Muscle of arm (tissue), 12 donors: ENCODE measurements around the gene MAP2K6. TPM values are rescaled to one million over a fixed set of nuclear protein-coding genes. Genes with fewer than 3 reads are reported as not detected.

Experiments
- DNase-seq: peaks from one replicate; pipeline ENCODE4 v3.0.0-alpha.2; 2013
- polyA plus RNA-seq, 12 donors: library from polyadenylated mRNA; unstranded; fragments of 120-200 nt; gene quantifications; one replicate each; pipeline ENCODE4 v1.2.1, GENCODE V29; 2013; ENCODE audit not compliant: insufficient read length in 12 of 12

MAP2K6 gene
- polyA plus RNA-seq, 12 donors, result 12.8 to 31.5 (median 21.3) TPM; not detected in 1

DNA sequence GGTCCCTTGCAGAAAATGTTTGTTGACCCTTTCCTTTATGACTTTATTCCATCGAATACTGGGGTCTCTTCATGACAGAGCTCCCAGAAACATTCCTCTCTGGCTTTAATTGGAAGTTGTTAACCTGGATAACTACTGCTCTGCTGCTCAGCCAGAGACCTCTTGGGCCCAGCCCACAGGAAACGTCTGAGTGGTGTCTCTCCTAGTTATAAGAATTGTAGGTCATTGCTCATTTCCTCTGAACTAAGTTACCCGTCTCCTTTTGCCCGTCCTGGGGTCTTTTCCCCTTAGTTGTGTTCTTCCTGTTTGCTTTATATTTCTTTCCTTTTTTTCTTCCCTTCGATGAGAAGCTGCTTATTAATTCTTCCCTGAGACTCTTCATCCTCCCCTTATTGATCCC is 9.0 kb downstream of the MAP2K6 start:
- no peak for DNase-seq

DNA sequence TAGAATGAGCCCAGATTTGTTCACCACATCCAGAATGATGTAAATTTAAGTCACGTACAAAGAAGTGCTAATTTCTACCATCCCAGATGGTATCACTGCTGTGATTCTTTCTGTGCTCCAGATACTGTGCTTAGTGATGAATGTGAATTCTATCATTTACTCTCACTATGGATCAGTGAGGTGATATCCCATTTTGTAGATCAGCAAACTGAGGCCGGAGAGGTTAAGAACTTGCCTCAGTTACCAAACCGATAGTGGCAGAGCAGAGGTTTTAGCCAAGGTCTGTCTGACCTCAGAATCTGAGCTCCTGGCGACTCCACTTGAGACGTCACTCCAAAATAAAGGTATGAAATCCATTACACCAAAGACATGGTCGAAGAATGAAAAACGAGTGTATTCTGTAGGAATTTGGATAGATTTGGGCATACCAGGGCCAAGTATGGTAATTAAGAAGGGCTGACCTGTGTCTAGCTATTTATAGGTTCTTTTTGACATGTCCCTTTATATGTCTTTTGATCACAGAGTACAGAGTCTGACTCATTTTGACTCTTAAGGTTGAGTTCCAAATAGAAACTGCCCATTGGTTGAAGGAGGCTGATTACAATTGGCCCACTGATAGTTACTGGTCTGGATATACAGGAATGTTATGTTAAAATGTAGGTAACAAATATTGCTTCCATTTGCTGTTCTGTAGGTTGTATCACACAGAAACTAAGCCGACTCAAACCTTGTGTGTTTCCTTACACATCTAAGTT is 10.0 kb downstream of the MAP2K6 start:
- no peak for DNase-seq

DNA sequence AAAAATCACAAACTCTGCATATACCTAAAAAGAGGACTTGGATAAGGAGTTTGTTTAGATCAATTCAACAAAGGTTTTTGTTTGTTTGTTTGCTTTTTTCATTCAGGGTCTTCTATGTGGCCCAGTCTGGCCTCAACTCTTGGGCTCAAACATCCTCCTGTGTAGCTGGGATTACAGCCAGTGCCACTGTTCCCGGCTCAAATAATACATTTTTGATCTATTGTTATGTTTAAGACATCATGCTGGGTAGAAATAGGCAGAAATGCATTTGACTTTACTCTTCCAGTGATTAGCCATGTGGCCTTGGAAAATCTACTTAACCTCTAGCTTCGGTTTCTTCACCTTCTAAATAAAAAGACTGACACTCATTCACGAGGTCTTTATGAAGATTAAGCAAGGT is 11.5 kb downstream of the MAP2K6 start:
- no peak for DNase-seq

DNA sequence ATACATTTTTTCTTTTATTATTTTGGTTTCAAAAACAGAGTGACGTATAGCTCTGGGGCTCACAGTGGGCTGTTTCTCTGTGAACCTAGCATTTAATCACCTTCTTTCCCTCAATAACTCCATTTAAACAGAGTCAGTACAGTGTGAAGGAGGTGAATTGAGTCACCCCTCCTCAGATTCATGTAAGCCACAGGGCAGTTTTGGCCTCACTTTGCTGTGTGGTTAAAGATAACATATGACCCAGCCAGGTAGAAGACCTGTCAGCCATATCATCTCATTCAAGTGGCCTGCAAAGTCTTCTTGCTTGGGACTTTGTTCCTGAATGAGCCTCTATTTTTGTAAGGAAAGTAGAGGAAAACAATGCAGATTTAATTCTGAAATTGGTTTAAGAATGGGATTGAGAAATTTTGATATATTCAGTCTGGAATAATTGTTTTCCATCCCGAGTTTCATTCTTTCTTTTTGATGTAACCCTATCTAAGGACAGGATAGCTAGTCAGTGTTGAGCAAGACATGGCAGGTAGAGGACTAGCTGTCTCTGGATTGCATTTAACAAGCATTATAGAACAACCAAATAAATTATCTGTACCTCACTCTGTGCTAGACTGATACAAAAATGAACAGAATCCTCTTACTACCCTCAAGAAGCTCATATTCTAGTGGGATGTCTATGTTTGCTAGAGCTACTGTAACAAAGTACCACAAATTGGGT is 13.1 kb downstream of the MAP2K6 start:
- no peak for DNase-seq

DNA sequence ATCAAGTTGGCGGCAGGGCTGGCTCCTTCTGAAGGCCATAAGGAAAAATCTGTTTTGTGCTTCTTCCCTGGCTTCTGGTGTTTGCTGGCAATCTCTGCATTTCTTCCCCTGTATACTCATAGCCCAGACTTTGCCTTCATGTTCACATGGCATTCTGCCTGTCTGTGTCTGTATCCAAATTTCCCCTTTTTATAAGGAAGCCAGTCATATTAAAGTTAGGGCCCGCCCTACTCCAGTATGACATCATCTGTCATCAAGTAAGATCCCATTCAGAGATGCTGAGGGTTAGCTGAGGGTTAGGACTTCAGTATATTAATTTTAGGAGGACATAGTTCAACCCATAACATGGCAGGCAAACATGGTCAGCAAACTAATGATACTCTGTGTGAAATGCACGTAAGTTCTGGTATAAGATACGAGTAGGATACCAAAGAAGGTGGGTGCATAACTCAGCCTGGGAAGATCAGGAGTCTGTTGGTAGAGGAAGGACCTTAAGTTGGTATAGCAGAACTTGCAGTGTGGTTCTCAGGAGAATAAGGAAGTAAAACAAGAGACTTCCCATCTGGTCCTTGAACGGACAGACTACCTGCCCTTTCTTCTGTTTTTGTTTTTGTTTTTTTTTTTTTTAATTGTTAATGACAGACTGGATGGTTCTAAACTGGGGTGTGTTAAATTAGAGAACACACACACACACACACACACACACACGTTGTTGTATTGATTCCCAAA is 13.9 kb downstream of the MAP2K6 start:
- peak; percentile 17 for DNase-seq

DNA sequence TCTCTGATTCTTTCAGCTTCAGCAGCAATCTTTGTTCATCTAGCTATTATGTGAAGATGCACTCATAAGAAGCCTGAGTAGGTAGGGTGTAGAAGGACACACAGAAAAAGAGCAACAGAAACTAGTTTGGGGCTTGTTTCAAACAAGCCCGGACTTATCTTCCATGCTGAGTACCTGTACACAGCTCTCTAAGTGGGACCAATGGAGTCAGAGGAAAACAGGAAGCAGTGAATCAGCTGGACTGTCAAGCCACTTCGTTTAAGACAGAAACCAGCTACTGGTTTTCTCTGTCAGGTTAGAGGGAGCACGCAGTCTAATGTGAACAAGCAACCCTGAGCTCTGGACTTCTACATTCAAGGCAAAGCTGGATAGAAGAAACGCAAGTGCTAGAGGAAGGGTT is 16.0 kb downstream of the MAP2K6 start:
- DNase-seq, result no peak

DNA sequence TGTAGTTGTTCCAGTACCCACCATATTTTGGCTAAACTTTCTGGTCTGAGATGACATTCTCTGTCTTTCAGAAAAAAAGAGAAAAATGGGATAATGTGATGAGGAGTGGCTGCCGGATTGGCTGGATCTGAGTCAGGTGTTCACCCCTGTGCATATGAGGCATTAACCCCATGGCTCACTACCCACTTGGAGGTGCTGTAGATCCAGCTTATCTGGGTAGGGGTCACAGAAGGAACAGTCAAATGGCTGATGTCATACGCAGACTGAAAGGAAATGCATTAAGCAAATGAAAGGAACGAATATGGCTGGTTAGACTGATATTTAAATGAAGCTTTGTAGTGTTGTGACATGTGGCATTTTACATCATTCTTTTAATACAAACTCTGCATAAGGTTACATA is 17.3 kb downstream of the MAP2K6 start:
- DNase-seq, result no peak

DNA sequence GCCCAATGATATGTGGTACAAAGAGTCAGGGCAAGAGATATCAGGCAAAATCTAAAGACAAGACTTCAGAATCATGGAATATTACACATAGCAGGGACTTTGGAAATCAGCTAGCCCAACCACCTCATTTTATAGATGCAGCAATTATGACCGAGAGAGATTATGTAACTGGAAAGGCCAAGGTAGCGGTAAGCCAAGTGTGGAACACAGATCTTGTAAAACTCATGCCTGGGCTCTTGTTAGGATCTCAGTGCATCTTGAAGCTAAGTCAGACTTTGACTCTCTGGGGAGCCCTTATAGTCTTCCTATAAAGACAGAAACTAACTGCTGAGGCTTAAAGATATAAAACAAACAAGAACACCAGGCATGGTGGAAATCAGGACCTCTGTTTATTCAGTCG is 18.6 kb downstream of the MAP2K6 start:
- DNase-seq, result no peak

DNA sequence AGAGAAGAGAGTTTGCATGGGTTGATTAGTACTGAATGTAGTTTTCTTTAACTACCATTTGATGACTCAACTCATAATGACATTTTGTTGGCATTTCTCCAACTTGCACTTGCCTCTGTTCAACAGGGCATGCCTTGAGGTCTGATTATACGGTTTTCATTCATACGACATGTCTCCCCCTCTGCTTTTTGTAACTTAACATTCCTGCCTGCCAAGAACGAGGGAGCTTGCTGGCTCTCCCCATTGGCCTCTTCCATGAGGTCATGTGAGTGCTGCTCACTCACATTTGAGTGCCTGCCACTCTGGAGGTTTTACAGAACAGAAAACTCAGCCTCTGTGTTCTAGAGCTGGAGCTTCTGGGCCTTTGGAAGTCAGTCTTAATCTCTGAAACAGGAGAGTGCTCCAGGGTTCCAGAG is 19.7 kb downstream of the MAP2K6 start:
- DNase-seq, result peak; percentile 24

DNA sequence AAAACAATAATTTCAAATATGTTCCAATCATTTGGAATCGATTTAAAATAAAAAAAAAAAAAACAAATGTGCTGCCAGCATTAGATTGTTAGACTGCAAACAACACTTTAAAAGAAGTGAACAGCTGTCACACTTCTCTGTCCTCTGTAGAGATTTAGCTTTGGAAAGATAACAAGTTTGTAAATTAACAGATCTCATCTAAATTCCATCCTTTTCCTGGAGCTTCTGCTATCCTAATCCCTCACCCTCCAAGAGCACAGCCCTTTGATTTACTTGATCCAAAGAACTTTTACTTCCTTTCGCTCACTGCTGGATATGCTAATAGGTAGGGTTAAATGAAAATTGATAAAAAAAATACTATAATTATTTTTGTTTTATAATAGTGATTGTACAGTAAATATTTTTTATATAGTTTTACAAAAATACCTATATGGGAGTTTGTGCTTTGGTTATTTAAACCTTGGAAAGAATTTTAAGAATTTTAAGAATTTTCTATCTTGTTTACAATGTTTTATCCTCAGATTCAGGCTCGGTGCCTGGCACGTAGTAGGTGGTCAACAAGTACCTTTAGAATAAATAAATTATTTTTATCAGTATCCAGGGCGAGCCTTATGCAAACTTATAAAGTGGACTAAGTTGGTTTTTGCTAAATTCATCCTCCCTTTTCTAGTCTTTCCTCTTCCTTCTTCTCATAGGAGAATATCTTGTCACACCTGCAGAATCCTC is 21.6 kb downstream of the MAP2K6 start:
- DNase-seq, result no peak

DNA sequence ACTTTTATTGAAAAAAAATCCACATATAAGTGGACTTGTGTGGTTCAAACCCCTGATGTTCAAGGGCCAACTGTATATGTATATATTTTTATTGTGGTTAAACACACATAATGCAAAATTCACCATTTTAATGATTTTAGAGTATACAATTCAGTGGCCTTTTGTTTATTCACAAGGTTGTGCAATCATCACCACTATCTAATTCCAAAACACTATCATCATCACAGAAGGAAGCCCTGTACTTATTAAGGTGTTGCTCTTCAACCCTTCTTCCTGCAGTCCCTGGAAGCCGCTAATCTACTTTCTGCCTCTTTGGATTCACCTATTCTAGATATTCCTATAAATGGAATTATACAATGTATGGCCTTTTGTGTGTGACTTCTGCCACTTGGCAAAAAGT is 23.0 kb downstream of the MAP2K6 start:
- no peak for DNase-seq

DNA sequence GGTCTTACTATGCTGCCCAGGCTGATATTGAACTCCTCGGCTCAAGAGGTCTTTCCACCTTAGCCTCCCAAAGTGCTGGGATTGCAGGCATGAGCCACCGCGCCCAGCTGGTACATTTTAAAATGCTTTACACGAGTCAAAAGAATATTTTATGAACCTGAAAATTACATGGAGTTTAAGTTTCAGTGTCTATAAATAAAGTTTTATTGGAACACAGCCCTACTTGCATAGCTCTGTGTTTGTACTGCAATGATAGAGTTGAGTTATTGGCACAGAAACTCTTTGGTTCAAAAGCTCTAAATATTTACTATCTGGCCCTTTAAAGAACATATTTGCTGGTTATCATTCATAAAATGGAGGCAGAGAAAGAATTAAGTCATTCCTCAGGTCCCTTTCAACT is 24.3 kb downstream of the MAP2K6 start:
- DNase-seq, result no peak

DNA sequence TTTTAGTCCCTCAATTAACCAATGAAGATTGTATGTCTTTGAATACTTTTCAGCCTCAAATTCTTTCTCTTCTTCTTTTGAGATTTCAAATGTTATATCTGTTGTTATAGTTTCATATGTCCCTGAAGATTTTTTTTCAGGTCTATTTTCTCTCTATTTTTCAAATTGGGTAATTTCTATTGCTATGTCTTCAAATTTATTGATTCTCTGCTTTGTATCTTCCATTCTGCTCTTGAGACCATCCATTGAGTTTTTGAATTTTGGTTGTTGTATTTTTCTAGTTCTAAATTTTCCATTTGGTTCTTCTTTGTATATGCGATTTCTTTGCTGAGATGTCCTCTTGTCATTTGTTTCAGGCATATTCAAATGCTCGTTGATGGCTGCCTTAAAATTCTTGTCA is 26.7 kb downstream of the MAP2K6 start:
- DNase-seq, result no peak

DNA sequence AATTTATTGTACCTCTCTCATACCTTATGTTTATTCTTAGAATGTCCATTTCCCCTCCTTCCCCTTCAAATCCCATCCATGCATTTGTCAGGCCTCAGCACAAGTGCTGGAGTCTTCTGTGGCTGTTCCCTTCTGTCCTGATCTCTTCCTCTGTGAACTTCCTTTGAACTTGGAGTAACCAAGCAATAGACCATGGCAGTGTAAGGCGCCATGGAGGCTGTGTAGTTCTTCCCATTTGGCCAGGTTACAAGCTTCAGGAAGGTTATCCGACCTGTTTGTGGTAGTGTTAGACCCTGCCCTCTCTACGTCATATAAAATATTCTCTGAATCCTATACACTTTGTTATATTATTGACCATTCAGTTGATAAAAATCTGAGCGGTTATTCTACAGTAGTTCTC is 28.6 kb downstream of the MAP2K6 start:
- no peak for DNase-seq

DNA sequence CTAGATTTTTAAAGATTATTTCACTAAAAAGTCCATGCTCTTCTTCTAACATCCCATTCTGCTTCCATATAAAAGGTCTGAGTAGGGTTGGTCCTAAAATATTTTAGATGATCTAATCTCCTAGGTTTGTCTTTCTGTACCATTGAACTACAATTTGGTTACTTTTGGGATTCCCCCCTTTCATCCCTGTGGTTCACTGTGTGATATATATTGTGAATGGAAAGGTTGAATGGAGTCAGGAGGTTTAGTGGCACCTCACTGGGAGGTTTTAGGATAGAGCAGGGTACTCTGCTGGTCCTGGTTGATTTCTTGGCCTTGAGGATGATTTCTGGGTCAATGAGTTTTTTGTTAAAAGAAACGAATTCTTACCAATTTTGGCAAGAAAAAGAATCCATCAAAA is 29.5 kb downstream of the MAP2K6 start:
- DNase-seq, result no peak

DNA sequence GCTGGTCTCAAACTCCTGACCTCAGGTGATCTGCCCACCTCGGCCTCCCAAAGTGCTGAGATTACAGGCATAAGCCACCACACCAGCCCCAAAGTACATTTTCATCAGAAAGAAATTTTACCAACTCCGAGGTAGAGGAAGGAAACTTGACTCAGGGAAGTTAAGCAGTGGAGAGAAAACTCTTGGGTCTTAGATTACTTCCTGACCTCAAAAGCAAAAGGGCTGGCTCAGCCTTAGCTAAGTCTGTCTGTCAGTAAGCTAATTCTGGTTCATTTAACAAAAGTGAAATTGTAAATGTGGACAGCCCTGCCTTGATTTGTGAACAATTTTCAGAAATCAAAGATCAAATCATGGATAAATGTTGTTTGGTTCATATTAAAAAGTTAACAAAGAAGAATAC is 30.6 kb downstream of the MAP2K6 start:
- DNase-seq, result no peak

DNA sequence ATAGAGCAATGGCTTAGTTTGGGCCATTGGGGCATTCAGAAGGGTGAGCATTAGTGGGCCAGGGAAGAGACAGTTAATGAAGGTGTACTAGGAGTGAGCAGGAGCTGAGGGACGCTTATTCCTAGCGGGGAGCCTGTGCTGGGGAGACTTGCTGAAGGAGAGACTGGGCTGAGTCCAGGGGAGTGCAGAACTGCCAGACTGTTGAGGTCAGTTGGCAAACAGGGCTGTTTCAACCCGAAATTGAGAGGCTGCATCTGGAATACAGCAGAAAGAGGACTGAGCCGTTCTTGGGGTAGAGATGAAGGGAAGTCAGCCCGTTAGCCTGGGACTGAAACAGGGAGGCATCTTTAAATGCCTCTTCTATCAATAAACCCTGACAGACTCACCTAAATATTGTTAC is 33.2 kb downstream of the MAP2K6 start:
- peak; percentile 53 for DNase-seq

DNA sequence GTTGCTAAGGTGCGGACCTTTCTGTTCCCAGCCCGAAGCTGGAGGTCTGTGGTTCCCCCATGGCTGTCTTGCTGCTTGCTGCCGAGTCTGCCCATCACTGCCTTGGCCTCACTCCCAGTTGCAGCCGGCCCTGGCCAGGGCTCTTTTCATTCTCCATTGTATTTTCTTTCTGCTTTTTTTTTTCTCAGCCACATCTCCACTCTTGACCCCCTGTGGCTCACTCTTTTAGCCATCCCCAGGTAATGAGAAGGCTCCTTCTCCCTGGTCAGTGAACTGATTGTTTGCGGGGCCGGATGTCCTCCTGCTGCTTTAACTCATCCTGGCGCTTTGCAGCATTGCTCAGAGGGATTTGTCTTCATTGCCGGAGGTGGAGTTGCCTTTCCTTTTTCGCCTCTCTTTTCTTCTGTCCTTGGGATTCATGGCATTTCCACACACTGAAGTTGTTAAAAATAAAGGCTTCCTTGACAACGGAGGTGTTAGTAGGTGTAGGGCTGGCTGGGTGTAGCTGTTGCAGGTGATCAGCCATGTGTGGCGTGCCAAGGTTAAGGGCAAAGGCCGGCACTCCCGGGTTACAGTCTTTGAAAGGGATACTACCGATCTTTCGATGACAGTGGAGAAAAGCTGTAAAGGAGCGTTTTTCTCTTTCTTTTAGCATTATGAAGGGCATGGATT is 34.1 kb downstream of the MAP2K6 start:
- peak; percentile 43 for DNase-seq

DNA sequence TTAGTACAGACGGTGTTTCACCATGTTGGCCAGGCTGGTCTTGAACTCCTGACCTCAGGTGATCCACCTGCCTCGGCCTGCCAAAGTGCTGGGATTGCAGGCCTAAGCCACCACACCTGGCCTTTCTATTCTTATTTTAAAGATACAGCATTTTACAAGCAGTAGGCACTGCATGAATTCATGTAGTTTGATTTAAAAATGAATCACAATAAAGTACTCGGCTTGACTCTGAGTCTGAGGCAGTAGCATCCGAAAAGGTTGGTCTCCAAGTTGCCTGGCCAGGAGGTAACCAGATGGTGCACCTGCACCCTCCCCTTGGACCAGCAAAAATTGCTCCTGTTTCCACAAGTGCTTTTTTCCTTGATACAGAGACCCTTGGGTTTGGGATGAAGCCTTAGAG is 35.6 kb downstream of the MAP2K6 start:
- DNase-seq, result no peak

DNA sequence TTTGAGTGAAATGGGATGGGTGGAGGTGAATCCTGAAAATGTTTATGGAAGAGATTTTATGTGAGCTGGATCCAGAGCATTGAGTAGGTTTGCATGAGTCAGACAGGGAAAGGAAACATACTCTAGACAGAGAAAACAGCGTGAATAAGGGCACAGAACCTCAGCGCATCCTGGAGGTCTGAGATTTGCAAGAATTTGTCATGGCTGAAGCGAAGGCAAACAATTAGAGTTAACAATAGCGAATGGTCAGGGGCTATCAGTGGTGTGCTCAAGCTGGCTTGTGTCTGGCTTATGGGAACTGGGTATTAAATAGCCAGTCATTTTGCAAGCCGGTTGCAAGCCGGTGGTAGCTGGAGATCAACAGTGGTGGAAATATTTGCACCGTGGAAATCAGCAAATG is 36.4 kb downstream of the MAP2K6 start:
- DNase-seq, result no peak
